ENCODE data around the gene TNPO2. TPM values are rescaled to one million over a fixed set of nuclear protein-coding genes. Genes with fewer than 3 reads are reported as not detected.

Gene TNPO2
- total RNA-seq, 2 donors from 2014 or later, result 106 to 113 TPM

DNA sequence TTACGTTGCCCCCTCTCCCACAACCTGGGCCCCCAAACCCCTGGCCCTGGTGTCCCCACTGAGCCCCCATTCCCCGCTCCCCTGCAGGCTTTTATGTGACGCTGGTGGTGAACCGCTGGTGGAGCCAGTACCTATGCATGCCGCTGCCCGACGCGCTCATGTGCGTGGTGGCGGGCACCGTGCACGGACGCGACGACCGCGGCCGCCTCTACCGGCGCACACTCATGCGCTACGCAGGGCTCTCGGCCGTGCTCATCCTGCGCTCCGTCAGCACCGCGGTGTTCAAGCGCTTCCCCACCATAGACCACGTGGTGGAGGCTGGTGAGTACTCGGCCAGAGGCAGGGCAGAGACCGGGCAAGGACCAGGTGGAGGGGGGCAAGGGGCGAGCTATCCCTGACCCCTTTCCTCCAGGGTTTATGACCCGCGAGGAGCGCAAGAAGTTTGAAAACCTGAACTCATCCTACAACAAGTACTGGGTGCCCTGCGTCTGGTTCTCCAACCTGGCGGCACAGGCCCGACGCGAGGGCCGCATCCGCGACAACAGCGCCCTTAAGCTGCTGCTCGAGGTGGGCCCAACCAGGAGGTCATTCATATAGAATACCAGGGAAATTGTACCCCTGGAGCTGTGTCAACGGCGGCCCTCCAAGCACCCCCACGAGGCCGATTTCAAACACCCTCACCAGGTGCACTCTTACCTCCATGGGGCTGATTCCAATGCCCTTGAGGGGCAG lies 30.9 kb upstream of the TNPO2 start:
- 91 to 93% methylated on average over 37 to 50 of the region's 50 CpGs for WGBS, 2 experiments (ENCODE audit: insufficient coverage in 1 of 2, insufficient read length in 1 of 2)
- Mint-ChIP-seq H3K27me3 (ENCODE audit: insufficient read depth) (peaks cover 56% of the 10 kb centered on the region), H3K27ac (no peak overlapping the region), H3K36me3 (ENCODE audit: low read depth) (no peaks in the 10 kb centered on the region), H3K4me1 (peaks cover 12% of the 10 kb centered on the region), H3K9me3 (no peaks in the 10 kb centered on the region), H3K4me3 (no peak overlapping the region)
- H3K4me3 ChIP-seq (ENCODE audit: low read length), result no peak overlapping the region
- H3K4me1 ChIP-seq (ENCODE audit: control insufficient read depth, insufficient read depth, low read length), result no peaks in the 10 kb centered on the region
- H3K9ac ChIP-seq (ENCODE audit: extremely low read depth, low read length, poor library complexity, severe bottlenecking), result no peak overlapping the region
- DNase-seq, result no peak
- H3K27me3 ChIP-seq (ENCODE audit: control insufficient read depth, insufficient read depth, low read length, poor library complexity, severe bottlenecking), result peaks cover 39% of the 10 kb centered on the region
- H3K9me3 ChIP-seq (ENCODE audit: control insufficient read depth, low read length), result no peaks in the 10 kb centered on the region
- H3K36me3 ChIP-seq (ENCODE audit: control insufficient read depth, insufficient read depth, low read length), result no peaks in the 10 kb centered on the region
- no peak overlapping the region for H3K27ac ChIP-seq (ENCODE audit: low read depth, low read length)
- TF ChIP-seq, protein P1, sequence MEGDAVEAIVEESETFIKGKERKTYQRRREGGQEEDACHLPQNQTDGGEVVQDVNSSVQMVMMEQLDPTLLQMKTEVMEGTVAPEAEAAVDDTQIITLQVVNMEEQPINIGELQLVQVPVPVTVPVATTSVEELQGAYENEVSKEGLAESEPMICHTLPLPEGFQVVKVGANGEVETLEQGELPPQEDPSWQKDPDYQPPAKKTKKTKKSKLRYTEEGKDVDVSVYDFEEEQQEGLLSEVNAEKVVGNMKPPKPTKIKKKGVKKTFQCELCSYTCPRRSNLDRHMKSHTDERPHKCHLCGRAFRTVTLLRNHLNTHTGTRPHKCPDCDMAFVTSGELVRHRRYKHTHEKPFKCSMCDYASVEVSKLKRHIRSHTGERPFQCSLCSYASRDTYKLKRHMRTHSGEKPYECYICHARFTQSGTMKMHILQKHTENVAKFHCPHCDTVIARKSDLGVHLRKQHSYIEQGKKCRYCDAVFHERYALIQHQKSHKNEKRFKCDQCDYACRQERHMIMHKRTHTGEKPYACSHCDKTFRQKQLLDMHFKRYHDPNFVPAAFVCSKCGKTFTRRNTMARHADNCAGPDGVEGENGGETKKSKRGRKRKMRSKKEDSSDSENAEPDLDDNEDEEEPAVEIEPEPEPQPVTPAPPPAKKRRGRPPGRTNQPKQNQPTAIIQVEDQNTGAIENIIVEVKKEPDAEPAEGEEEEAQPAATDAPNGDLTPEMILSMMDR (conservative IDR thresholded peaks at IDR 0.05), result no peak

DNA sequence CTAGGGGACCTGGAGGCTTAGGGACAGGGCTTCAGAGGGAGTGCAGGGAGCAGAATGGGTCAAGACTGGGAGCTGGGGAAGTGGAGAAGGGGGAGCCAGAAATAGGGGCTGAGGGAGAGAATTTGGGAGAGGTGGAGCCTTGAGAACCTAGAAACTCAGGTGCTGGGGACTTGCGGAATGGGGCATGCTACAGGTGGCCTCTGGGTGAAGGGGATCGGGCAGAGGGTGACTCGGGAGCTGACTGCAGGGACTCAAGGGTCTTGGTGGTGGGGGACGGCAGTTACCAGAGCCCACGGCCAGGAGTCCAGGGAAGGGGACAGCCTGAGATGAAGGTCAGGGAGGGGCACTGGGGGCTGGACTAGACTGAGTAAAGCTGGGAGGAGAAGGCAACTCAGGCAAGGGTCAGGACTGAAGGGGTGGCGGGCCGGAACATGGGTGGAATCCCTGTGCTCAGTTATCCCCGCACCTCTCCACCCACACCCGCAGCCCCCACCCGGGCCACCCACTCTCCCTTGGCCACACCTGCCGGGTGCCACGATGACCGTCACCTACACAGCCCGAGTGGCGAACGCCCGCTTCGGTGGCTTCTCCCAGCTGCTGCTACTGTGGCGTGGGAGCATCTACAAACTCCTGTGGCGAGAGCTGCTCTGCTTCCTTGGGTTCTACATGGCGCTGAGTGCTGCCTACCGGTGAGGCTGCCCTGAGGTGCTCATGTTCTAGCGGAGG lies 28.5 kb upstream of the TNPO2 start:
- peak overlapping the region; percentile 33 for H3K4me3 Mint-ChIP-seq
- no peak for DNase-seq
- H3K27ac Mint-ChIP-seq, result no peak overlapping the region
- H3K36me3 Mint-ChIP-seq (ENCODE audit: low read depth), result peaks cover 12% of the 10 kb centered on the region
- no peak overlapping the region for H3K27ac ChIP-seq (ENCODE audit: low read depth, low read length)
- H3K4me1 ChIP-seq (ENCODE audit: control insufficient read depth, insufficient read depth, low read length), result no peaks in the 10 kb centered on the region
- no peak overlapping the region for H3K9ac ChIP-seq (ENCODE audit: extremely low read depth, low read length, poor library complexity, severe bottlenecking)
- TF ChIP-seq, protein P1 (conservative IDR thresholded peaks at IDR 0.05), result no peak
- peaks cover 11% of the 10 kb centered on the region for H3K36me3 ChIP-seq (ENCODE audit: control insufficient read depth, insufficient read depth, low read length)
- peaks cover 60% of the 10 kb centered on the region for H3K27me3 Mint-ChIP-seq (ENCODE audit: insufficient read depth)
- H3K27me3 ChIP-seq (ENCODE audit: control insufficient read depth, insufficient read depth, low read length, poor library complexity, severe bottlenecking), result peaks cover 43% of the 10 kb centered on the region
- H3K4me1 Mint-ChIP-seq, result peaks cover 7% of the 10 kb centered on the region
- WGBS, 2 experiments (ENCODE audit: insufficient coverage in 1 of 2, insufficient read length in 1 of 2), result 66 to 82% methylated on average over 5 to 21 of the region's 23 CpGs
- H3K4me3 ChIP-seq (ENCODE audit: low read length), result no peak overlapping the region
- H3K9me3 Mint-ChIP-seq, result peaks cover 12% of the 10 kb centered on the region
- peaks cover 11% of the 10 kb centered on the region for H3K9me3 ChIP-seq (ENCODE audit: control insufficient read depth, low read length)

DNA sequence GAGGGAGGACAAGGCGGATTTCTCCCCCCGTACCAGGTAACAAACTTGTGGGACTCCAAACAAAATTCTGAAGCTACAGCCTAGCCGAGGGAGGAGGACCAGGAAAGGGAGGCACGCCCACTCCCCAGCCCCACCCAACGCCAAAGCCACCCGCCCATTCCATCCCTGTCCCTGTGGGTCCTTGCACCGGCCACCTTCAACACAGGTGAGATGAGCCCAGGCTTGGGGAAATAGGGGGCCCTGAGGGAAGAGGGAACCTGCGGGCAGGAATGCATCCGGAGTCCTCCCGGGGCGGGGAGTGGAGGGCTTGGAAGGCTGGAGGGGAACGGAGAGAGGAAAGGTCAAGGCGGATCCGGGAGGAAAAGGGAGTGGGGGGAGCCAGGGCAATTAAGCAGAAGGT lies 27.9 kb upstream of the TNPO2 start, which contains the start of gene BEST2:
TSS of gene BEST2 (plus strand) at position 157 of the 400 bp plus-strand sequence. CDS start 802 bp downstream, outside the sequence.
- H3K4me1 Mint-ChIP-seq, result peaks cover 7% of the 10 kb centered on the region
- peaks cover 17% of the 10 kb centered on the region for H3K36me3 ChIP-seq (ENCODE audit: control insufficient read depth, insufficient read depth, low read length)
- H3K27ac Mint-ChIP-seq, result no peak within 1 kb of the TSS
- peaks cover 15% of the 10 kb centered on the region for H3K9me3 Mint-ChIP-seq
- peaks cover 16% of the 10 kb centered on the region for H3K9me3 ChIP-seq (ENCODE audit: control insufficient read depth, low read length)
- no peak within 1 kb of the TSS for H3K4me3 ChIP-seq (ENCODE audit: low read length)
- TF ChIP-seq, protein P1 (conservative IDR thresholded peaks at IDR 0.05), result no peak
- H3K4me1 ChIP-seq (ENCODE audit: control insufficient read depth, insufficient read depth, low read length), result no peaks in the 10 kb centered on the region
- H3K9ac ChIP-seq (ENCODE audit: extremely low read depth, low read length, poor library complexity, severe bottlenecking), result no peak within 1 kb of the TSS
- H3K27me3 ChIP-seq (ENCODE audit: control insufficient read depth, insufficient read depth, low read length, poor library complexity, severe bottlenecking), result peaks cover 43% of the 10 kb centered on the region
- peaks cover 60% of the 10 kb centered on the region for H3K27me3 Mint-ChIP-seq (ENCODE audit: insufficient read depth)
- H3K4me3 Mint-ChIP-seq, result peak within 1 kb of the TSS; percentile 33
- peak; percentile 79 for DNase-seq
- H3K36me3 Mint-ChIP-seq (ENCODE audit: low read depth), result peaks cover 18% of the 10 kb centered on the region
- WGBS, 2 experiments (ENCODE audit: insufficient coverage in 1 of 2, insufficient read length in 1 of 2), result 12 to 13% methylated on average over 8 to 14 of the region's 14 CpGs
- no peak within 1 kb of the TSS for H3K27ac ChIP-seq (ENCODE audit: low read depth, low read length)

All from endodermal cell (in vitro differentiated cells).